Measurements from ENCODE around the gene CHTOP.

CHTOP gene

GRCh38 chr1:153659175-153659534 lies 25.3 kb downstream of the CHTOP start:
- Histone ChIP-seq H3K4ac (ENCODE audit: low read depth, low read length) (no peak overlapping the region), H3K36me3 (ENCODE audit: control insufficient read depth, insufficient read depth, low read length) (peaks cover 10% of the 10 kb centered on the region), H3K9ac (ENCODE audit: low read length) (peak overlapping the region; percentile 88), H3K79me2 (ENCODE audit: control insufficient read depth, insufficient read depth, low read length) (peaks cover 4% of the 10 kb centered on the region), H3K27me3 (ENCODE audit: insufficient read depth, low read length, poor library complexity) (no peaks in the 10 kb centered on the region), H3K4me3 (ENCODE audit: low read length) (peak overlapping the region; percentile 91), H3K4me1 (ENCODE audit: control insufficient read depth, low read depth, low read length) (peaks cover 3% of the 10 kb centered on the region), H2AK5ac (ENCODE audit: low read length) (no peak overlapping the region), H2BK15ac (replicated peaks; ENCODE audit: low read depth) (no peak overlapping the region), H4K8ac (ENCODE audit: low read depth, low read length) (no peak overlapping the region), H2BK120ac (ENCODE audit: low read depth, low read length) (no peak overlapping the region), H3K23ac (ENCODE audit: low read length) (no peak overlapping the region), H3K27ac (ENCODE audit: low read depth, low read length) (no peak overlapping the region), H3K79me1 (ENCODE audit: low read length) (peaks cover 4% of the 10 kb centered on the region), H3K18ac (ENCODE audit: low read length) (no peak overlapping the region), H4K5ac (ENCODE audit: low read length) (no peak overlapping the region), H2BK5ac (ENCODE audit: low read length) (no peak overlapping the region), H3K4me2 (ENCODE audit: low read length) (peak overlapping the region; percentile 98), H3K56ac (ENCODE audit: low read length) (peak overlapping the region; percentile 94)
- no peak for DNase-seq
- no CpG with 5 or more reads among the region's 8 CpGs for WGBS (ENCODE audit: extremely low coverage, insufficient coverage, low lambda C conversion rate)

DNA sequence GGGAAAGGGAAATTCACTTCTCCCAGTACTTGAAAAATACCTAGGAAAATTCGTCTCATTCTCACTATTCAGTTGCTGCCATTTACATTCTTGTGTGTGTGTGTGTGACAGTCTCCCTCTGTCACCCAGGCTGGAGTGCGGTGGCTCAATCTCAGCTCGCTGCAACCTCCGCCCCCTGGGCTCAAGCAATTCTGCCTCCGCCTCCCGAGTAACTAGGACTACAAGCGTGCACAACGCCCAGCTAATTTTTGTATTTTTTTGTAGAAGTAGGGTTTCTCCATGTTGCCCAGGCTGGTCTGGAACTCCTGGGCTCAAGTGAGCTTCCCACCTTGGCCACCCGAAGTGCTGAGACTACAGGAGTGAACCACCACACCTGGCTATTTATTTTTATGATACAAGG lies 25.8 kb downstream of the CHTOP start:
- H3K27ac ChIP-seq (ENCODE audit: low read depth, low read length): no peak overlapping the region
- H2BK5ac ChIP-seq (ENCODE audit: low read length): no peak overlapping the region
- no peak overlapping the region for H3K4ac ChIP-seq (ENCODE audit: low read depth, low read length)
- WGBS (ENCODE audit: extremely low coverage, insufficient coverage, low lambda C conversion rate): no CpG with 5 or more reads among the region's 9 CpGs
- H4K8ac ChIP-seq (ENCODE audit: low read depth, low read length): no peak overlapping the region
- no peak overlapping the region for H3K56ac ChIP-seq (ENCODE audit: low read length)
- H3K18ac ChIP-seq (ENCODE audit: low read length): no peak overlapping the region
- no peak overlapping the region for H2BK15ac ChIP-seq (replicated peaks; ENCODE audit: low read depth)
- H4K5ac ChIP-seq (ENCODE audit: low read length): no peak overlapping the region
- no peak overlapping the region for H2AK5ac ChIP-seq (ENCODE audit: low read length)
- H3K4me3 ChIP-seq (ENCODE audit: low read length): no peak overlapping the region
- H3K27me3 ChIP-seq (ENCODE audit: insufficient read depth, low read length, poor library complexity): no peaks in the 10 kb centered on the region
- DNase-seq: no peak
- H2BK120ac ChIP-seq (ENCODE audit: low read depth, low read length): no peak overlapping the region
- peaks cover 4% of the 10 kb centered on the region for H3K79me2 ChIP-seq (ENCODE audit: control insufficient read depth, insufficient read depth, low read length)
- no peak overlapping the region for H3K9ac ChIP-seq (ENCODE audit: low read length)
- H3K79me1 ChIP-seq (ENCODE audit: low read length): peaks cover 4% of the 10 kb centered on the region
- peaks cover 12% of the 10 kb centered on the region for H3K36me3 ChIP-seq (ENCODE audit: control insufficient read depth, insufficient read depth, low read length)
- H3K4me2 ChIP-seq (ENCODE audit: low read length): no peak overlapping the region
- H3K23ac ChIP-seq (ENCODE audit: low read length): no peak overlapping the region
- peaks cover 3% of the 10 kb centered on the region for H3K4me1 ChIP-seq (ENCODE audit: control insufficient read depth, low read depth, low read length)

DNA sequence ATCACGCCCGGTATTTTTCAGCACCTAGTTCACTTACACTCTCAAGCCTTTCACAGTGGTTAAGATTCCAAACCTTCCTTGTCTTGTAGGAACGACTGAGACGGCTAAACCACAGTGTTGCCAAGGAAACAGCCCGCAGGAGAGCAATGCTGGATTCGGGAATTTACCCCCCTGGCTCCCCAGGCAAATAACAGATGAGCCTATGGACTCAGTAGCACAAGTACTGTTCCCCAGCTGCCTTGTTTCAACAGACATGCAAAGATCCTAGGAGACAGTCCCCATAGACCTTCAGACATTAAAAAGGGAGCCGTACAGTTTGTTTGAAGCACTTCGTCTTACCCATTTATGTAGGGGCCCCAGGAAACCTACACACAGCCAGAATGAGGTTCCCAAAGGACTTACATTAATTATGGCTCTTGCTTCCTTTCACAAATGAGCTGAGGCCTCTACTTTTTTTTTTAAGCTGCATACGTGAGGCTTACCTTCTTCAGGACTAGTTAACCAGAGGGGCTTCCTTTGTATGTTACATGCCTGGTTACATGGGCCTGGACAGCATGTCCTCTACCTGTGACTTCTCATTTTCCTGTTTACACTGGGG lies 27.3 kb downstream of the CHTOP start:
- H3K4me3 ChIP-seq (ENCODE audit: low read length): no peak overlapping the region
- no peak overlapping the region for H3K23ac ChIP-seq (ENCODE audit: low read length)
- no peak overlapping the region for H3K27ac ChIP-seq (ENCODE audit: low read depth, low read length)
- peak; percentile 53 for DNase-seq
- no peak overlapping the region for H3K56ac ChIP-seq (ENCODE audit: low read length)
- peaks cover 4% of the 10 kb centered on the region for H3K79me2 ChIP-seq (ENCODE audit: control insufficient read depth, insufficient read depth, low read length)
- H3K79me1 ChIP-seq (ENCODE audit: low read length): peaks cover 4% of the 10 kb centered on the region
- no peaks in the 10 kb centered on the region for H3K27me3 ChIP-seq (ENCODE audit: insufficient read depth, low read length, poor library complexity)
- no peak overlapping the region for H2AK5ac ChIP-seq (ENCODE audit: low read length)
- no peak overlapping the region for H2BK120ac ChIP-seq (ENCODE audit: low read depth, low read length)
- H3K9ac ChIP-seq (ENCODE audit: low read length): no peak overlapping the region
- H3K4ac ChIP-seq (ENCODE audit: low read depth, low read length): no peak overlapping the region
- H3K18ac ChIP-seq (ENCODE audit: low read length): no peak overlapping the region
- no peak overlapping the region for H4K5ac ChIP-seq (ENCODE audit: low read length)
- WGBS (ENCODE audit: extremely low coverage, insufficient coverage, low lambda C conversion rate): no CpG with 5 or more reads among the region's 9 CpGs
- H2BK5ac ChIP-seq (ENCODE audit: low read length): no peak overlapping the region
- H4K8ac ChIP-seq (ENCODE audit: low read depth, low read length): no peak overlapping the region
- no peak overlapping the region for H3K4me2 ChIP-seq (ENCODE audit: low read length)
- peaks cover 17% of the 10 kb centered on the region for H3K36me3 ChIP-seq (ENCODE audit: control insufficient read depth, insufficient read depth, low read length)
- peaks cover 3% of the 10 kb centered on the region for H3K4me1 ChIP-seq (ENCODE audit: control insufficient read depth, low read depth, low read length)
- no peak overlapping the region for H2BK15ac ChIP-seq (replicated peaks; ENCODE audit: low read depth)

GRCh38 chr1:153662269-153662668 lies 28.4 kb downstream of the CHTOP start:
- no peak overlapping the region for H3K4me2 ChIP-seq (ENCODE audit: low read length)
- H3K79me2 ChIP-seq (ENCODE audit: control insufficient read depth, insufficient read depth, low read length): peaks cover 5% of the 10 kb centered on the region
- WGBS (ENCODE audit: extremely low coverage, insufficient coverage, low lambda C conversion rate): no CpG with 5 or more reads among the region's 2 CpGs
- no peak overlapping the region for H3K56ac ChIP-seq (ENCODE audit: low read length)
- peaks cover 6% of the 10 kb centered on the region for H3K79me1 ChIP-seq (ENCODE audit: low read length)
- H3K36me3 ChIP-seq (ENCODE audit: control insufficient read depth, insufficient read depth, low read length): peaks cover 20% of the 10 kb centered on the region
- DNase-seq: no peak
- H3K18ac ChIP-seq (ENCODE audit: low read length): no peak overlapping the region
- no peak overlapping the region for H3K9ac ChIP-seq (ENCODE audit: low read length)
- no peak overlapping the region for H2BK120ac ChIP-seq (ENCODE audit: low read depth, low read length)
- H3K27me3 ChIP-seq (ENCODE audit: insufficient read depth, low read length, poor library complexity): no peaks in the 10 kb centered on the region
- no peak overlapping the region for H3K4me3 ChIP-seq (ENCODE audit: low read length)
- H4K8ac ChIP-seq (ENCODE audit: low read depth, low read length): no peak overlapping the region
- no peak overlapping the region for H3K27ac ChIP-seq (ENCODE audit: low read depth, low read length)
- no peak overlapping the region for H2BK15ac ChIP-seq (replicated peaks; ENCODE audit: low read depth)
- H4K5ac ChIP-seq (ENCODE audit: low read length): no peak overlapping the region
- no peak overlapping the region for H2BK5ac ChIP-seq (ENCODE audit: low read length)
- no peak overlapping the region for H2AK5ac ChIP-seq (ENCODE audit: low read length)
- H3K23ac ChIP-seq (ENCODE audit: low read length): no peak overlapping the region
- H3K4ac ChIP-seq (ENCODE audit: low read depth, low read length): no peak overlapping the region
- H3K4me1 ChIP-seq (ENCODE audit: control insufficient read depth, low read depth, low read length): peaks cover 3% of the 10 kb centered on the region

DNA sequence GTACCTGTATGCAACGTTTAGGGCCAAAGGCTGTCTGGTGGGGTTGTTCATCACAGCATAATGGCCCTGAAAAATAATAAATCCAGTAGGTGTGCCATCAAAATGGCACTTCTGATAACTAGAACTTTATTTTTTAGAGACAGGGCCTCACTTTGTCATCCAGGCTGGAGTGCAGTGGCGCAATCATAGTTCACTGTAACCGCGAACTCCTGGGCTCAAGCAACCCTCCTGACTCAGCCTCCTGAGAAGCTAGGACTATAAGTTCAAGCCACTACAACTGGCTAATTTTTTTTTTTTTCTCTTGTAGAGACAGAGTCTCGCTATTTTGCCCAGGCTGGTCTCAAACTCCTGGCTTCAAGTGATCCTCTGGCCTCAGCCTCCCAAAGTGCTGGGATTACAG lies 29.3 kb downstream of the CHTOP start:
- H3K27me3 ChIP-seq (ENCODE audit: insufficient read depth, low read length, poor library complexity): no peaks in the 10 kb centered on the region
- H2AK5ac ChIP-seq (ENCODE audit: low read length): no peak overlapping the region
- H3K9ac ChIP-seq (ENCODE audit: low read length): no peak overlapping the region
- no peak for DNase-seq
- no peak overlapping the region for H4K8ac ChIP-seq (ENCODE audit: low read depth, low read length)
- H3K4ac ChIP-seq (ENCODE audit: low read depth, low read length): no peak overlapping the region
- no peak overlapping the region for H3K56ac ChIP-seq (ENCODE audit: low read length)
- no peak overlapping the region for H3K23ac ChIP-seq (ENCODE audit: low read length)
- H2BK15ac ChIP-seq (replicated peaks; ENCODE audit: low read depth): no peak overlapping the region
- no peak overlapping the region for H2BK5ac ChIP-seq (ENCODE audit: low read length)
- H3K4me2 ChIP-seq (ENCODE audit: low read length): no peak overlapping the region
- no peak overlapping the region for H3K18ac ChIP-seq (ENCODE audit: low read length)
- no CpG with 5 or more reads among the region's 5 CpGs for WGBS (ENCODE audit: extremely low coverage, insufficient coverage, low lambda C conversion rate)
- H3K79me2 ChIP-seq (ENCODE audit: control insufficient read depth, insufficient read depth, low read length): peaks cover 9% of the 10 kb centered on the region
- H2BK120ac ChIP-seq (ENCODE audit: low read depth, low read length): no peak overlapping the region
- H4K5ac ChIP-seq (ENCODE audit: low read length): no peak overlapping the region
- peaks cover 8% of the 10 kb centered on the region for H3K79me1 ChIP-seq (ENCODE audit: low read length)
- H3K4me1 ChIP-seq (ENCODE audit: control insufficient read depth, low read depth, low read length): peaks cover 3% of the 10 kb centered on the region
- no peak overlapping the region for H3K27ac ChIP-seq (ENCODE audit: low read depth, low read length)
- H3K4me3 ChIP-seq (ENCODE audit: low read length): no peak overlapping the region
- peaks cover 24% of the 10 kb centered on the region for H3K36me3 ChIP-seq (ENCODE audit: control insufficient read depth, insufficient read depth, low read length)

GRCh38 chr1:153667439-153667838 lies 33.6 kb downstream of the CHTOP start:
- Histone ChIP-seq H3K36me3 (ENCODE audit: control insufficient read depth, insufficient read depth, low read length) (peaks cover 22% of the 10 kb centered on the region), H3K4me2 (ENCODE audit: low read length) (no peak overlapping the region)
- no peak for DNase-seq

More at GRCh38 chr1:153667439-153667838, 33.6 kb downstream of the CHTOP start:
- Histone ChIP-seq H3K79me2 (ENCODE audit: control insufficient read depth, insufficient read depth, low read length) (peaks cover 28% of the 10 kb centered on the region), H4K8ac (ENCODE audit: low read depth, low read length) (no peak overlapping the region), H3K4me3 (ENCODE audit: low read length) (no peak overlapping the region), H2BK15ac (replicated peaks; ENCODE audit: low read depth) (no peak overlapping the region), H3K18ac (ENCODE audit: low read length) (no peak overlapping the region), H3K9ac (ENCODE audit: low read length) (no peak overlapping the region), H3K4me1 (ENCODE audit: control insufficient read depth, low read depth, low read length) (no peaks in the 10 kb centered on the region), H3K27ac (ENCODE audit: low read depth, low read length) (no peak overlapping the region), H3K4ac (ENCODE audit: low read depth, low read length) (no peak overlapping the region), H3K27me3 (ENCODE audit: insufficient read depth, low read length, poor library complexity) (no peaks in the 10 kb centered on the region), H3K79me1 (ENCODE audit: low read length) (peaks cover 8% of the 10 kb centered on the region), H2AK5ac (ENCODE audit: low read length) (no peak overlapping the region), H4K5ac (ENCODE audit: low read length) (no peak overlapping the region), H3K23ac (ENCODE audit: low read length) (no peak overlapping the region), H2BK120ac (ENCODE audit: low read depth, low read length) (no peak overlapping the region), H2BK5ac (ENCODE audit: low read length) (no peak overlapping the region), H3K56ac (ENCODE audit: low read length) (no peak overlapping the region)
- no CpG with 5 or more reads among the region's 4 CpGs for WGBS (ENCODE audit: extremely low coverage, insufficient coverage, low lambda C conversion rate)

All from mesendoderm (in vitro differentiated cells).